SK-MEL-5 (cell line): Measurements from ENCODE around the gene PPP2R3B. TPM values are rescaled to one million over a fixed set of nuclear protein-coding genes. Genes with fewer than 3 reads are reported as not detected.
"Not testable (repeated sequence)": the region's sequence is repeated elsewhere in the genome, so short reads cannot be mapped to it uniquely, and the experiment has no call there.

Source experiments
- DNase-seq: peaks from one replicate; pipeline ENCODE4 v3.0.0-alpha.2; 2016; ENCODE audit warnings: low read depth, low spot score
- in situ Hi-C: cut with HindIII; loops from 2 replicates; pipeline ENCODE4 v1.10.0; 2016; ENCODE audit warnings: low sequenced_read_pairs, high pct_unique_total_duplicates, low pct_unique_long_range_greater_than_20kb
- total RNA-seq: library from RNA; depleted of rRNA; stranded (reverse); fragments of >200 nt; shearing (Covaris generic); gene quantifications from 2 replicates; pipeline ENCODE4 v1.2.3, GENCODE V29; 2014

Gene PPP2R3B
- total RNA-seq, 1 experiment from 2014 or later = 6.1 TPM

DNA sequence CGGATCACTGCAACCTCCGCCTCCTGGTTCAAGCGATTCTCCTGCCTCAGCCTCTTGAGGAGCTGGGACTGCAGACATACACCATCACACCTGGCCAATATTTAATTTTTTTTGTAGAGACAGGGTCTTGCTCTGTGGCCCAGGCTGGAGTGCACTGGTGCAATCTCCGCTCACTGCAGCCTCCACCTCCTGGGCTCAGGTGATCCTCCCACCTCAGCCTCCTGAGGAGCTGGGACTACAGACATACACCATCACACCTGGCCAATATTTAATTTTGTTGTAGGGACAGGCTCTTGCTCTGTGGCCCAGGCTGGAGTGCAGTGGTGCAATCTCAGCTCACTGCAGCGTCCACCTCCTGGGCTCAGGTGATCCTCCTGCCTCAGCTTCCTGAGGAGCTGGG, 28.8 kb upstream of the PPP2R3B start:
- DNase-seq, in situ Hi-C loops: not testable (repeated sequence)

DNA sequence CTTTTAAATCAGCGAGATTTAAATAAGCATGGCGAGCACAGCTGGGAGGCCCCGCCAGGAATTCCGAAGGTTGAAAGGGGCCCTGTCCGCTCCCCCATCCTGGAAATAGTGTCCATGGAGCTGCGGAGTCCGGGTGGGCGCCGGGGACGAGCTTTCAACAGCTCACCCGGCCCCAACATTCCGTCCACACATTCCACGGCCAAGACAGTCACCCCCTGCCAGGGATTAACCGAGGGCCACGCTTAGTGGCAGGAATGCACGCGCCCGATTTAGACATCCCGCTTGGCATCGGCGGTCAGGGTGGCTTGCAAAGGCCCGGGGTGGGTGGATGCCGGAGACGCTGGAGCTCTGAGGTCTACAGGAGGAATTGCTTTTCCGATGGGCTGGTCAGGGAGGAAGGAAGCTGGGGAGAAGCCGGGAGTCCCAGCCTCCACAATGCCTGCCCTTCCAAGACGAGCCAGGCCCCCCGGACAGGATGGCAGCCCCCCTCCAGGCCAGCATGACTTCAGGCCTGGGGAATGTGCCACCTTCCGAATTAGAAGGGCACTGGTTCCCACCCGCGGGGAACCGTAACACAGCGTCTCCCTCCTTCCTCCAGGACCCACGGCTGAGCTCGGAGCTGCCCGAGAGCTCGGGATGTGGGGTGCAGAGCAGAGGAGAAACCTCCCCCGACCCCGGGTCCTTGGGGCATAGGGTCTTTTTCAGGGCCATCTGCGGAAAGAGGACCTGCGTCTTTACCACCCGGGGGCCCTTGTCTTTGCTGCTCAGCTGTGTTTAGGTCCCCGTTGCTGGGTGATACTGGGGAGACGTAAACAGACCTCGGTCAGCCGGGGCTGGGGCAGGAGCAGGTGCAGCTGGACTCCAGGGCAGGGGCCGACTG, 26.9 kb upstream of the PPP2R3B start:
- in situ Hi-C loops = no loop called here
- no peak for DNase-seq

DNA sequence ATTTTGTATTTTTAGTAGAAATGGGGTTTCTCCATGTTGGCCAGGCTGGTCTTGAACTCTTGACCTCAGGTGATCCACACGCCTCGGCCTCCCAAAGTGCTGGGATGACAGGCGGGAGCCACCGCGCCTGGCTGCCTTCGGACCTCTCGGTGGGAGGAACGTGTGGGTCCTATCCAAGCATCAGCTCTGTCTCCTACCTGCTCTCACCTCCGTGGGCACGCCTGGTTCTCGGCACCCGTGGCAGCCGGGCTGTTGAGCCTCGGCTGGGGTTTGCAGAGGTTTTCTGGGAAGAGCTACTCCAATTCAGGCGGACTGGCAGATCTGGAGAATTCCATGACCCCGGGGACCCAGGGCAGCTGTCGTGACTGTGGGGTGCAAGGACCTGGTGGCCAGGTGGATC, 23.6 kb upstream of the PPP2R3B start:
- no peak for DNase-seq
- in situ Hi-C loops = no loop called here

DNA sequence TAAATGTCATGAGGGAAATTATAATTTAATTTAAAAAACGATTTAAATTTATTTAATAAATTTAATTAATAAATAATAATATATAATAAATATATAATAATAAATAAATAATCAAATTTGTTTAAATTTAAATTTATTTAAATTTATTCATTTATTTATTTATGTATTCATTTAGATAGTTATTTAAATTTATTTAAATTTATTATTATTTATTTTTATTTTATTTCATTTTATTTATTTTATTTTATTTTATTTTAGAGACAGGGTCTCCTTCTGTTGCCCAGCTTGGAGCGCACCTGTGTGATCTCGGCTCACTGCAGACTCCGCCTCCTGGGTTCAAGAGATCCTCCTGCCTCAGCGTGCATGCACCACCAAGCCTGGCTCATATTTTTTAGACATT, 18.4 kb upstream of the PPP2R3B start:
- DNase-seq = no peak
- in situ Hi-C loops = no loop called here

DNA sequence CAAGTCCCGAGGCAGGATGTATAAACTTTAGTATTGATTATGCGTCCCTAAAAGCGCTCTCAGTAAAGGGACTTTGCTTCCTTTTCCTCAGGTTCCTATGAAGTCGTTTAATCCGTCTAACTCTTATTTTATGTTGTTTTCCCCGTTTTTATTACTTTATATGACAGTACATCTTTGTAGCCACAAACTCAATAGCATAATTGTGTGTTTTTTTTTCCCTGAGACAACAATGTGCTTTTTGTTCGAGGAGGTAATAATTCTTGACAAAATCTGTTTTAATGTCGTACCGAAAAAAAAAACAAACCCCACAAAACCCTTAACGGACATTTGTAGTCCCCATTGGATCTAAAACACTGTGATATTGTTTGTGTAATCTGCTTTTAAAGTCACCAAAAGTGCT, 17.9 kb upstream of the PPP2R3B start:
- in situ Hi-C loops = no loop called here

DNA sequence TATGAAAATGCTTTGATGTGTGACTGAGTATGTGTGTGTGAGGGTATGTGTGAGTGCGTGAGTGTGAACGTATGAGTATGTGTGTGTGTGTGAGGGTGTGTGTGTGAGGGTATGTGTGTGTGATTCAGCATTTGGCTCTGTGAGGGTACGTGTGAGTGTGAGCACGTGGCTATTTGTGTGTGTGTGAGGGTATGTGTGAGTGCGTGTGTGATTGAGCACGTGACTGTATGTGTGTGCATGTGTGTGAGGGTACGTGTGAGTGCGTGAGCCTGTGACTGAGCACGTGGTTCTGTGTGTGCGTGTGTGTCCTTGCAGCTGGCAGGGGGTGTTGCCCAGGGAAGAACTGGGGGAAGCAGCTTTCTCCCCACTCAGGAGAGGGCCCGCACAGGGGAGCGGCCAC, 16.1 kb upstream of the PPP2R3B start:
- in situ Hi-C loops = no loop called here
- DNase-seq = no peak

More for the DNA sequence above, 17.9 kb upstream of the PPP2R3B start:
- peak; percentile 80 for DNase-seq

DNA sequence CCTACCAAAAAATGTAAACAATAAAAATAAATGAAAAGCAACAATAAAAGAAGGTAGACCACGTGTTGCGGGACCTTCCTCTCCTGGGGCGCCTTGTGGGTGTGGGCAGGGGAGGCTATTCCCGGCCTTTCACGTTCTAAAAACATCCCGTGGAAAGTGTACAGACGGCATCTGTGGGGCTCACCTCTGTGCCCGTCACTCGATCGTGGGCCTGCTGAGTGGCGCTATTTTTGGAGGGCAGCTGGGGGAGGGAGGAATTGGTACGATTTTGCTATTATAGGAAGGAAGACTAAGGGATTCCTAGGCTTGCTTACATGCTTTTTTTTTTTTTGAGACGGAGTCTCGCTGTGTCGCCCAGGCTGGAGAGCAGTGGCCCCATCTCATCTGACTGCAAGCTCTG, 13.6 kb upstream of the PPP2R3B start:
- in situ Hi-C loops = no loop called here
- no peak for DNase-seq

DNA sequence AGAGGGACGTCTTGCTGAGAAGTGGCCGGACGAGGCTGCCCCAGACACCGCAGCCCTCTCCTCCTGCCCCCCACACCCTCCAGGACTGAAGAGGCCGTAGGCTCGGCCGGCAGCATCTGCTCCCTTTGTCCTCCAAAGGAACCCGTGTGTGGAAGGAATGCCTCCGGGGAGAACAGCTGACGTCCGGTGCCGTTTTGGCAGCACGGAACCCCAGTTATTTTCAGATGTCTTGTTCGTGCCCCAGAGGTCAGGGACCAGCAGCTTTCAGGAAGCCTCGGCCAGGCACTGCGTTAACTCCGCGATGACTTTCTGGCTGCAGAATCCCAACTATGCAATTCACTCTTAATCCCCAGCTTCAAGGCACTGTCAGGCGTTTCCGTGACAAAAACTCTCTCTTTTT, 10.9 kb upstream of the PPP2R3B start:
- in situ Hi-C loops = no loop called here
- DNase-seq = no peak

DNA sequence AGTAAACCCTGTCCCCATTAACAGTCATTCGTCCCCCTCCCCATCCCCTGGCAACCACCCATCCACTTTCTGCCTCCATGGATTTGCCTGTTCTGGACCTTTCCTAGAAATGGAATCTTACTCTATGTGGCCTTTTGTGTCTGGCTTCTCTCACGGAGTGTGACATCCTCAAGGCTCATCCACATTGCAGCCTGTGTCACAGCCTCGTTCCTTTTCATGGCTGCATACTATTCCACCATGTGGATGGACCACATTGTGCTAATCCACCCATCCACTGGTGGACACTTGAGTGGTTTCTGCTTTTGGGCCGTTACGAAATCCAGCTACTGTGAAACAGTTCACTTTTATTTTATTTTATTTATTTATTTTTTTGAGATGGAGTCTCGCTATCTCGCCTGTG, 8.1 kb upstream of the PPP2R3B start:
- in situ Hi-C loops = no loop called here
- no peak for DNase-seq

DNA sequence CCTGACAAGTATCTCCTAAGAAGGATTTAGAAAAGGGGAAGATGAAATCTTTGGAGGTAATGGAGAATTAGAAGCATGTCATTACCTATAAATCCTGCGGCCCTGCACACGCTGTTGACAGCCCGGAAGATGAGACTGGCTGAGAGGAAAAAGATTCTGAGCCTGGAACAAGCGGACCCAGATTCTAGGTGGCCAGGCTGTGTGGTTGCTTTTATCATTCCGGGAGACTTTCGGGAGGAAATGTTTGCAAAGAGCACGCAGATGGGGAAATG, 5.8 kb upstream of the PPP2R3B start:
- in situ Hi-C loops = no loop called here

DNA sequence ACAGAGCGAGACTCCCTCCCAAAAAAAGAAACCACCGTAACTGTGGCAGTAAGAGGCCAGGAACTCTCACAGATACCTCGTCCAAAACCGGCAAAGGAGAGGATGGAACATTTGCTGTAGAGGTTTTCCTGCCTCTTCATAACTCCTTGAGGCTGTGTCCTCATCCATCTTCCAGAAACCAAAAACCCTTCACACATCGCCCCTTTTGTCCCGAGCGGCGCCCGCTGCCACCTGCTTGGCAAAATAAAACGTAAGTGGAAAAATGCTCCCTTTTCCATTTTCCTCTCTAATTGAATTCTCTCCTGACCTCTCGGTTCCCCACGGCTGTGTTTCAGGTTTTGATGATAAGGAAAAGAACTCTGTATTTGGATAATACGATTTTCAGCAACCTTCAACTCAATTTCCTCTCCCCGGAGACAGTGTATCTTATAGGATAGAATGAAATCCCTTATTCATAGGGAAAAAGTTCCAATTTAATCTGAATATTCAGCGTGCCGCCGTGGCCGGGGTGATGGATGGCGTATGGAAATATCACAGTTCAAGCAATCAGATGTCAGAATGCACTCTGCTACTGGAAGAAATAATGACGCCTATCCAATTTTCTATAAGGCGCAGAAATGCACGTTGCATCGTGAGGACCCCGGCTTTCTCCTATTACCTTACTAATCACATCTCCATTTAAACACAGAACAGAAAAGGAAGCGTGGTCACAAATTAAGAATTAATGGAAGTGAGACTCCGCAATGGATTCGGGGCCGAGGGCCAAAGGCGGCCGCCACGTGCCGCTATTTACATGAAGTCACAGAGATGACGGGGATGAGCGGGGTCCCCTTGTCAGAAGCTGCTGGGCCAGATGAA, 5.2 kb upstream of the PPP2R3B start:
- DNase-seq = no peak
- in situ Hi-C loops = no loop called here

More for the DNA sequence above, 5.8 kb upstream of the PPP2R3B start:
- no peak for DNase-seq

DNA sequence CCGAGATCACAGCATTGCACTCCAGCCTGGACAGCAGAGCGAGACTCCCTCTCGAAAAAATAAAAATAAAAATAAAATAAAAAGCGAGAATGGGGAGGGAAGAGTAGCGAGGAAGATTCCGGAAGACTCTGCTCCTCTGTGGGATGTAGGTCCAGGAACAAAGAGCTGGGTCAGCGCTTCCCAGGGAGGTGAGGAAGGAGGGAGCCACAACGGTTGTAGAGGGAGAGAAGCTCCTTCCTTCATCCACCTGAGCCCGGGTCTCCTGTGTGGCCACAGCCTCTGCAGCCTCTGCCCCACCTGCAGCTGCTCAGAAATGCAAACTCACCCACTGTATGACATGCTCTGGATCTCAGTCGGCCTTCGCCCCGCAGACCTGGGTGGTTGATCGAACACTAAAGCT, 3.8 kb upstream of the PPP2R3B start:
- in situ Hi-C loops = no loop called here

DNA sequence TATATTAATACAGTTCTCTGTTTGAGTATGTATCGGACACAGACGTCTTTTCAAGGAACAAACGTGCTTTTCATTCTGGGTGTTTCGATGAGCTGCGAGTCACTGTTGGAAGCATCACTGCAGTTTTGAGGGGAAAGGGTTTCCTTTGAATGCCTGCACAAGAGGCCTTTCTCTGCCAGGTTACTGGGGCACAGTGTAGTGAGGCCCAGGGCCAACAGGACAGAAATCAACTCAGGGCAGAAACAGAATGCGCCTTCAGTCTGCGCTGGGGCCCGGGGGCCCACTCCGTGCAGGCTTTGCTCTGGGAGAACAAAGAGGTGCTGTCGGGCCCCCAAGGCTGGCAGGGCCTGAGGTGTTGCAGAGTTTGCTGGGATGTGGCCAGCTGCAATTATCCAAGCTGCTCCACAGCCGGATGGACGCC, 2.3 kb upstream of the PPP2R3B start:
- DNase-seq = peak; percentile 97

More for the DNA sequence above, 3.8 kb upstream of the PPP2R3B start:
- DNase-seq = no peak

DNA sequence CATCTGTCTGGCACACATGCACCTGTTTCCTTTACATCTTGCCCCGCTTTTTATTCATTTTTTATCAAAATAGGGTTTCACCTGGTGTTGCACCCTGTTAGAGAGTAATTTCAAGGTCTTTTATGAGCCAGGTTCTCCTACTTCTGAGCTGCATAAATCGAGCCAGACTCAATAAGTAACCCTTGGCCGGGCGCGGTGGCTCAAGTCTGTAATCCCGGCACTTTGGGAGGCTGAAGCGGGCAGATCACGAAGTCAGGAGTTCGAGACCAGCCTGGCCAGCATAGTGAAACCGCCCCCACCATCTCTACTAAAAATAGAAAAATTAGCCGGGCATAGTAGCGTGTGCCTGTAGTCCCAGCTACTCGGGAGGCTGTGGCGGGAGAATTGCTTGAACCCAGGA, 1.0 kb upstream of the PPP2R3B start:
- in situ Hi-C loops = no loop called here

More for the DNA sequence above, 2.3 kb upstream of the PPP2R3B start:
- in situ Hi-C loops = no loop called here

DNA sequence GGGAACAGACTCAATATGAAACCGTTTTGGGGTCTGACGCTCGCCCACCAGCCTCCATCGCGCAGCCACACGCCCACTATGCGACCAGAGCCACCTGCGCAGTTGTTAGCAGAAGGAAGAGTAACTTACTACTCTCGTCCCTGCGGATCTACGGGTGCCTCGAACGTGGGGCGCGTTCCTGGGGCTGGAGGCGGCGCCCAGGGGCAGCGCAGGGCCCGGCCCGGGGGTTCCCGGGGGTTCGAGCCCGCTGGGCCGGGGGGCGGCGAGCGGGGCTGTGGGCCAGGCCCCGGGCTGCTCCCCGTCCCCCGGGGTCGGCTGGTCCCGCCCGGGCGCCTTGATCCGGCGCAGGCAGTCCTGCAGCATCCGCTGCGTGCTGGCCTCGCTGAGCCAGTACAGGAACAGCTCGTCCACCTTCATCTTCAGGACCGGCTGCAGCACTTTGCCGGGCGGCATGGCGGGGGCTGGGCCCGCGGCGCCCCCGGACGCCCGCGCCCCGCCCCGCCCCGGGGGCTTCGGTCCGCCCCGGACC, 404 bp downstream of the PPP2R3B start:
- in situ Hi-C loops = no loop called here
- no peak for DNase-seq

More for the DNA sequence above, 1.0 kb upstream of the PPP2R3B start:
- no peak for DNase-seq

DNA sequence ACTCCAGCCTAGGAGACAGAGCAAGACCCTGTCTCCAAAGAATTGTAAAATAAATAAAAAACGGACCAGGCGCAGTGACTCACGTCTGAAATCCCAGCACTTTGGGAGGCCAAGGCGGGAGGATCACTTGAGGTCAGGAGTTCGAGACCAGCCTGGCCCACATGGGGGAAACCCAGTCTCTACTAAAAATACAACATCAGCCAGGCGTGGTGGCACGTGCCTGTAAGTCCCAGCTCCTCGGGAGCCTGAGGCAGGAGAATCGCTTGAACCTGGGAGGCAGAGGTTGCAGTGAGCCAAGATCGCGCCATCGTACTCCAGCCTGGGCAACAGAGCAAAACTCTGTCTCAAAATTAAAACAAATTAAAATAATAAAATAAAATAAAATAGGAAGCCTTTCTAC, 971 bp downstream of the PPP2R3B start:
- DNase-seq, in situ Hi-C loops: not testable (repeated sequence)

DNA sequence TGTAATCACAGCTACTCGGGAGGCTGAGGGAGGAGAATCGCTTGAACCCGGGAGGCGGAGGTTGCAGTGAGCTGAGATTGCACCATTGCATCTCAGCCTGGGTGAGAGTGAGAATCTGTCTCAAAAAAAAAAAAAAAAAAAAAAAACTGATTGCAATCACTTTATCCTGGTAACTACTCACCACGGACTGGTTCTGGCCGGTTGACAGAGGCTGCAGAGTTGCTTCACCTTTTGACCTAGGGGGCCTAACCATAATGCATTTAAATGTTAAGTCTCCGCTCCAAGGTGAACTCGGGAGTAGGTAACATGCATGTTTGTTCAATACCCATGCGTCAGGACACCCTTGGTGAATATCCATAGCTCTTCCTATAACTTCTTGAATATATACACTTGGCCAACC, 1.8 kb downstream of the PPP2R3B start:
- DNase-seq = no peak
- in situ Hi-C loops = no loop called here

DNA sequence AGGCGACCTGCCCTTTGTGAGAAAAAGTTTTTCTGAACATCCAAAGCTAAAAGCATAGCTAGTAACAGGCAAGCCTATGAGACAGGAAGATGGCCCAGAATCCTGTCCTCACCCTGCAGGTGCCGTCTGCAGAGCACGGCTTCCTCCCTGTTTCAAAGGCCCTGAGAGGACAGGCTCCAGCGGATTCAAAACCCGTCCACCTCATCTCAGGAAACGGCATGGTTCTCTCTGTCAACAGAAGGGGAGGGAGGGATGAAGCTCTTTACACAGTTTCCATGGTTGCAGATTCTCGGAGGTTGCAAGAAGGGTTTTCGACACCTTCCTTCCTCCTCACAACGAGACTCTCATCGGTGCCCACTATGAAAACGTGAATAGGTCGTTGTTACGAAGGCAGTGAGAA, 8.3 kb downstream of the PPP2R3B start:
- no peak for DNase-seq
- in situ Hi-C loops = no loop called here
